GM11168 (cell line): ENCODE measurements around the gene NAV1.
"Not testable (repeated sequence)": the region's sequence is repeated elsewhere in the genome, so short reads cannot be mapped to it uniquely, and the experiment has no call there.

Source experiments
- in situ Hi-C: fragments of 300-500 bp; cut with MboI; formaldehyde crosslinking; loops from one replicate; pipeline ENCODE4 v1.12.0; 2022; ENCODE audit warnings: low sequenced_read_pairs; ENCODE audit not compliant: unreplicated experiment

NAV1 gene

DNA sequence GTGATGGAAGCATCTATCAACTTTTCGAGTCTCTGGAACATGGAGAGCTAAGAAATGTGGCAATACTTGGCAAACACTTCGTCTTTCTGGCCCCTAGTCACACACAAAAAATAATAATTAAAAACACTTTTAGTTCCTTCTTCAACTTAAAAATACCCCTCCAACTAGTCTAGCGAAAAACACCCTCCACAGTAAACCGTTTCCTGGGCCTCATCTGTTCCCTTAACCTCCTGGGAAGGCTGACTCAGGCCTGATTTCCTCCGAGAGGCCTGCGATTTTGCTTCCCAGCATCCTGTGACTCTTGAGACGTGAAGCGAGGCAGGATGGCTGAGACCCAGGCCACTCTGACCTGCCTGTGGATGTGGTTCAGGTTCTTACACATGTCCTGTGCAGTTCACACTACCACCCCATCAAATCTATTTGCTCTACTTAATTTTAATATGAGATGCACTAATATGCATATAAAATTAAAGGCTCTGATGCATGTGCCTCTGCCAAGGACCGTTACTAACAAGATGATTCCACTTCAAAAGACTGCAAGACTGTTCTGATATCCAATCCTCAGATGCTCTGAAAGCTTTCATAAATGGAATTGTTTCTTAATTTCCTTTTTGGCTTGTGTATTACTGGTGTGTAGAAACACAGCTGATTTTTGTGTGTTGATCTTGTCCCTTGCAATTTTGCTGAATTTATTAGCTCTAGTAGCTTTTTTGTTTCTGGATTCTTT lies 3.5 kb downstream of the NAV1 start:
- in situ Hi-C loops: no loop called here

DNA sequence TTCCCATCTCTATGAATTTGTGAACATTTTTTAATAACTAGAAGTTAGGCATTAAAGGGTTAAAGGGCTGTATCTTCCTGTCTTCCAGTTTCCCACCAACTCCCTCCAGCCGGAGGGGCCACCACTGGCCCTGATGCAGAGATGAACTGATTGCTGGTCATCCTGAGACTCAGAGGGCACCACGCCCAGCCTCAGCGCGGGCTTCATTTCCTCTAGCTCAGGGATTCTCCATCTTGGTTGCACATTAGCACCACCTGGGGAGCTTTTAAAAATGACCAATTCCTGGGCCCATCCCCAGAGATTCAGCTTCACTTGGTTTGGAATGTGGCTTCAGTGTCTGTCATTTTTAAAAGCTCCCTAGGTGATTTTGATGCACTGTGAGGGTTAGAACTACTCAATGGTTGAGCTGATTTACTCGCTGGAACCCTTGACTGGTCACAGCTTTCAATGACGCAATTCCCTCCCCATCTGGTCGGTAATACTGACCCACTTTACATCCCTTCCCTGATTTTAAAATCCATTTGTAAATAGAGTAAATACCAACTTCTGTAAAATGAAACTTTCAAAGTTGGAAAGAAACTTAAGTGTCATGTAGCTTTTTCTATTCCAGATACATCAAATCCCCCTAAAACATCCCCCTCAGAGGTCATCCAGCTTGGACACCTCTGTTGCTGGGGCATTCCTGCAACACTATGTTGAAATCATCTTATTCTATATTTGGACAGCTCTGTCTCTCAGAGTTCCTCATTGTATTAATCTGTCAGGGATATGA lies 5.1 kb downstream of the NAV1 start:
- in situ Hi-C loops: no loop called here

DNA sequence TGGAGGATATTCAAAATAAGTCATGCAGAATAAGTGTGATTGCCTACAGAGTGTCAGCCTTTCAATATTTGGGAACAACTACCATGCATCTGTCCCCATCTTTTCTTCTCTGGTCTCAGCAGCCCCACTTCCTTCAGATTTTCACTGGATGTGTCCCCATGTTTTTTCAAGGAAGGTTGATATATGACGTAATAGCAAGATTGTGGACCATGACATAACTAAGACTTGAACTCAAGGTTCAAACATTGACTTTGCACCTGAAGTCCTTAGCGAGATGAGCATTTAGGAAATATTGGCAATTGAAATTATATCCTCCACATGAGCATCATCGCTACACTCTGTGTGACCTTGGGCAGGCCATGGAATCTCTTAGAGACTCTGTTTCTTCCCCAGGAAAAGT lies 5.8 kb downstream of the NAV1 start:
- in situ Hi-C loops: no loop called here

DNA sequence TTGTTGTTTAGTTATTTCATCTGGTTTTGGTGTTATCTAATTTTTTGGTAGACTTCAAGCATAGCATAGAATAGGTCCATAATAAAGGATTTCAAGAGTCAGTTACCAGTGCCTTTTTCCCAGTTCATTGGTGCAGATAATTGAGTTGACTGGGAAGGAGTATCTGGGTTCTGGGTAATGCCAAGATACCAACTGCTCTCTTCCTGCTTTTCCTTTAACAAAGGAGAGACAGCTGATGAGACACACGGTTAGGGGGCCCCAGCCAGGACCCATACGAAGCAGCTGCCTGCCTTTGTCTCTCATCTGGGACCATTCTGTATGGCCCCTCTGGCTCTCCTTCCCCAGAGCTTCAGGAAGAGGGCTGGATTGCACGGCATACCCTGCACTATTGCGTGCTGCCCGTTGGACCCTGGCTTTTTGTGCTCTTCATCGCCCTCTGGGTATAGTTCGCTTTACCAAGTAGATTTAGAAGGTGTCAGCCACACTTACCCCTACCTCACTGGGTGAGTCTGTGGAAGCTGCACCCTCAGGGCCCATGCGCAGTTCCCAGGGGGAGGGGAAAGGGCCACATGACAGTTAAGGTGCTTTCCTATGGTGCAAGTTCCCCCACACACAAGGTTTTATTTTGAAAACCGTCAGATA lies 7.0 kb downstream of the NAV1 start:
- in situ Hi-C loops: no loop called here

DNA sequence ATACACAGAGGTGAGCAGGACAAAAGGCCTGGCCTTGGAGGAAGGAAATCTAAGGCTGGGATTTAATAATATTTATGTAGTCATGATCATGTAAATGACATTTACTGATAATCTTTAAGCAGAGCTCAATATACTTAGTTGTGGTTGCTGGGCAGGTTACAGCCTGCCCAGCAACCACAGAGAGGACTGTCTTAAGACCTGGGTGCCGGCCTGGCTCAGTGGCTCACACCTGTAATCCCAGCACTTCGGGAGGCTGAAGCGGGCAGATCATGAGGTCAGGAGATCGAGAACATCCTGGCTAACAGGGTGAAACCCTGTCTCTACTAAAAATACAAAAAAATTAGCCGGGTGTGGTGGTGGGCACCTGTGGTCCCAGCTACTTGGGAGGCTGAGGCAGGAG lies 10.6 kb downstream of the NAV1 start:
- in situ Hi-C loops: not testable (repeated sequence)

DNA sequence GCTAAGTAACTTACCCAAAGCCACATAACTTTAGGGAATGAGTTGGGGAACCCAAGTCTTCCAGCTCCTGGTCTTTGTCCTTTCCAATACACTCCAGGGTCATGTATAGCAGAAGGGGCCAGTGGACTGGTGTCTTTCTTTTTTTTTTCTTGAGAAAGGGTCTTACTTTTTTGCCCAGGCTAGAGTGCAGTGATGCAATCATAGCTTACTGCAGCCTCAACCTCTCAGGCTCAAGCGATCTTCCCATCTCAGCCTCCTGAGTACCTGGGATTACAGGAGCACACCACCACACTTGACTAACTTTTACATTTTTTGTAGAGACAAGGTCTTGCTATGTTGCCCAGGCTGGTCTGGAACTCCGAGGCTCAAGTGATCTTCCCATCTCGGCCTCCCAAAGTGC lies 12.2 kb downstream of the NAV1 start:
- in situ Hi-C loops: loop anchor here (10.0 kb wide), 1 partner anchor 154 kb away; no protein-coding TSS in a partner anchor

DNA sequence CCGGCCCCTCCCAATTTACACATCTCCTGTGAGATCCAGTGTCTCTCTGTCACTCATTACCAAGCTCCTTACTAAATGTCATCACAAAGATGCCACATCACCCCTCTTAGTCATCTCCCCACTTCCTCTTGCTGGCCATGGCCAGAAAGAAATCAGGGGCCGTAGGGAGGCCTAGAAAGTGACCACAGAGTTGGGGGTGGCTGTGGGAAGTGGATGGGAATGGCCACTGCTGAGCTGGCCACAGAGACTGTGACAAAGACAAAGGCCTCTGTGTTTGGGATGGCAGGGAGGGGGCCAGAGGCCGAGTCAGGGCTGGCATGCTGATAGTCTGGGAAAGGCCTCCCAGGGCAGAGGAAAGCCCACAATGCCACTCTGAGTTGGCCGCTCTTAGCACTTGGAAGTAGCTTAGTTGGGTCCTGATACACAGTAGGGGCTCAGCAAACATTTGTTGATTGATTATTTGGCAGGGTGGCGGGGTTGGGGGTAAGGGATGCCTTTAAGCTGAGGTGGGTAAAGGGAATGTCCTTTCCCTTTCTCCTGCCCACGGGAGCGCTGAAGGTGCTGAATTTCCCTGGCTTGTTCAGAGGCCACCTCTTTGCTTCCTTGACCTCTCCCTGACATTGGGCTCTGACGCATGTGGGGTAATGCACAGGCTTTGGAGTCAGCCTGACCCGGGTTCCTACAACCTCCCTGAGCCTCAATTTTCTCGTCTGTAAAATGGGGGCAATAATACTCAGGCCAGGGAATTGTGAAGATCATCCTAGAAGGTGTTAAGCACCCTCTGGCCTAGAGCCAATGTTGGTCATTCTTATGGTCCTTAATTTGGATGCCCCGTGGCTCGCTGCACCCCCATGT lies 13.2 kb downstream of the NAV1 start:
- in situ Hi-C loops: loop anchor here (10.0 kb wide), 1 partner anchor 153 kb away; no protein-coding TSS in a partner anchor

DNA sequence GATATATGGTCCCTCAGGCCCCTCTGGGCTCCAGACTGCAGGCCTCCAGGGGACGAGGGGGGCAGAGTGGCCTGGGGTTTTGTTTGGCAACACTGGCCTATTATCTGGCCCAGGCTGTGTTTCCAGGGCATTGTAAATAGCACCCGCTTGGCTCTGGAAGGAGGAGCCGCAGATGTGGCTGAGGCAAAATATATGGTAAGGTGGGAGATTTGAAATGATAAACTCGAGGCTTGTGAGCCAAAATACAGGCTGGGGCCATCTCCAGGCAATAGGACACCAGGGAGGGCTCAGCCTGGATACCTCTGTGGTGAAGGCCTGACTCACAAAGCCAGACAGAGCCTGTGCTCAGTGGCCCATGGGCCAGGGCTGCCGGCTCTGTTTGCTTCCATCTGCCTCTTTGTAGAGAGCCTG lies 14.0 kb downstream of the NAV1 start:
- in situ Hi-C loops: loop anchor here (10.0 kb wide), 1 partner anchor 152 kb away; no protein-coding TSS in a partner anchor

DNA sequence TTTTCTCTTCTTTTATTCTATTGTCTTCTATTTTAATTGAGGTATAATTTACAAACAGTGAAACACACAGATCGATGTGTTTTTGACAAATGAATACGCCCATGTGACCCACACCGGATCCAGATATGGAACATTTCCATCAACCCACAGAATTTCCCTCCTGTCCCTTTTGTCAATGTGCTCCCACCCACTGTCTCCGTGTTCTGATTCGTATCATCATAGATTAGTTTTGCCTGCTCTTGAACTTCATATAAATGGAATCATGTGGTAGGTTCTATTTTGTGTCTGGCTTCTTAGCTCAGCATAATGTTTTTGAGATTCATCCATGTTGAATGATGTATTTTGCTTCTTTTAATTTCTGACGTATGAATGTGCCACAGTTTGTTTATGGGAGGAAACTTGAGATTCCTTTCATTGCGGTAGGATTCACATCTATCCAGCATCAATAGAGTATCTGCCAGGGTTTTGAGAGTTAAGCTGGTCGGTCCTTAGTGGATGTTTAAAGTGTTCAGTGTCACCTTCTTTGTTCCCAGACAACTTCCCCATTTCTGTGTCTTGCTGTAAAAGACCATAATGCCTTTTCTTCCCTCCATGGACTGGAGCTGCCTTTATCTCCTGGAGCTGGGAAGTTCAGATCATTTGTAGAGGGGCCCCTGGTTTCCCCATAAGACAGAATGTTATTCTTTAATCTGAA lies 14.7 kb downstream of the NAV1 start:
- in situ Hi-C loops: loop anchor here (10.0 kb wide), 1 partner anchor 151 kb away; no protein-coding TSS in a partner anchor

DNA sequence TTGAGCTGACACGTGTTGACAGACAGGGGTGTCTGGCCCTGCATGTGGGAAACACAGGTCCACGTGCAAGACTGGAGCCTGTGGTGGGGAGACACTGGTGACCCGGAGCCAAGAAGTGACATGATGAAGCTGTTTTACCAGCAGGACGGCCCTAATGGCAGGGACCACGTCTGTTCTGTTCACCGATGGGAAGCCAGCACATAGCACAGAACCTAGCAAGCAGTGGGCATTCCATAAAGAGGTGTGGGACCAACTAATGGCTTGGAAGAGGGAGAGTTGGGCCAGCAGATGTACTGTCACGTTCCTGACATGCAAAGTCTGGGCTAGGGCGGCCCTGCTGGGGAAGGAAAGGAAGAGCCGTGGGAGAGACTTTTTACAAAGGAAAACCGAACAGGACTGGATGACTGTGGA lies 15.3 kb downstream of the NAV1 start:
- in situ Hi-C loops: loop anchor here (10.0 kb wide), 1 partner anchor 151 kb away; no protein-coding TSS in a partner anchor

DNA sequence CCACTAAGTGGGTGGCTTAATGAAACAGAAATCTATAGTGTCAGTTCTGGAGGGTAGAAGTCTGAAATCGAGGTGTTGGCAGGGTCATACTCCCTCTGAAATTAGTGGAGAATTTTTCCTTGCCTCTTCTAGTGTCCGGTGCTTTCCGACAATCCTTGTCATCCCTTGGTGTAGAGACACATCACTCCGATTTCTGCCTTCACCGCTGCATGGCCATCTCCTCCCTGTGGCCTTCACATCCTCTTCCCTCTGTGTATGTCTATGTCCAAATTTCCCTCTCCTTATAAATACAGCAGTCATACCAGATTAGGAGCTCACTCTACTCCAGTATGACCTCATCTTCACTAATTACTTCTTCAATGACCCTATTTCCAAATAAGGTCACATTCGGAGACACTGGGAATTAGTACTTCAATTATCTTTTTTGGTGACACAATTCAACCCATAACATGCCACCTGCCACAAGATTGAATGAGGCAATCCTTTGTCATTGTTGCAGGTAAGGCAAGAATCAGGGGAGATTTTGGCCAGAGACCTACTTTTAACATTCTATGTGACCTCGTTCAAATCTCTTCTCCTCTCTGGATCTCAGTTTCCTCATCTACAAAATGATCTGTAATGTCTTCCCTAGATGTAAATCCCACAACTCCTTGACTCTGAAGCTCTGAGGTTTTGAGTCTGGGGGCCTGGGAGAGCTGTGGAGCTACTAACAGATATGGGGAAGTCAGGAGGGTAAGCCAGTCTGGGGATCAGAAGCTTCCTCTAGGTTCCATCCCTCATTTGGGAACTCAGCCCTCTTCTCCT lies 16.1 kb downstream of the NAV1 start:
- in situ Hi-C loops: loop anchor here (10.0 kb wide), 1 partner anchor 150 kb away; no protein-coding TSS in a partner anchor

DNA sequence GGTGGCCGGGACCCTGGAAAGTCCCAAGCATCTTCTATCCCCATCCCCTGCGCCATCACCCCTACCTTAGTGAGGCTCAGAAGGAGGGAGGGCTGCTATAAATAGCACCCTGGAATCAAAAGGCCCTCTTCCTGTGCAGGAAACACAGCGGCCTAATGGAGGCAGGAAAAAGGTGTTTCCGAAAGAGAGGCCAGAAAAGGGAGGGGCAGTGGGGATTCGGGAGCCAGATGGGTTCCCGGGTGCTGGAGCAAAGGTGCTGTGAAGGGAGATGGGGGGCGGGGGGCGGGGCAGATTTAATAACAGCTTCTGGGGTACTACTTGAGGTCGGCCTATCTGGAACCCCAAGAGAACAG lies 16.6 kb downstream of the NAV1 start:
- in situ Hi-C loops: loop anchor here (10.0 kb wide), 1 partner anchor 149 kb away; no protein-coding TSS in a partner anchor

DNA sequence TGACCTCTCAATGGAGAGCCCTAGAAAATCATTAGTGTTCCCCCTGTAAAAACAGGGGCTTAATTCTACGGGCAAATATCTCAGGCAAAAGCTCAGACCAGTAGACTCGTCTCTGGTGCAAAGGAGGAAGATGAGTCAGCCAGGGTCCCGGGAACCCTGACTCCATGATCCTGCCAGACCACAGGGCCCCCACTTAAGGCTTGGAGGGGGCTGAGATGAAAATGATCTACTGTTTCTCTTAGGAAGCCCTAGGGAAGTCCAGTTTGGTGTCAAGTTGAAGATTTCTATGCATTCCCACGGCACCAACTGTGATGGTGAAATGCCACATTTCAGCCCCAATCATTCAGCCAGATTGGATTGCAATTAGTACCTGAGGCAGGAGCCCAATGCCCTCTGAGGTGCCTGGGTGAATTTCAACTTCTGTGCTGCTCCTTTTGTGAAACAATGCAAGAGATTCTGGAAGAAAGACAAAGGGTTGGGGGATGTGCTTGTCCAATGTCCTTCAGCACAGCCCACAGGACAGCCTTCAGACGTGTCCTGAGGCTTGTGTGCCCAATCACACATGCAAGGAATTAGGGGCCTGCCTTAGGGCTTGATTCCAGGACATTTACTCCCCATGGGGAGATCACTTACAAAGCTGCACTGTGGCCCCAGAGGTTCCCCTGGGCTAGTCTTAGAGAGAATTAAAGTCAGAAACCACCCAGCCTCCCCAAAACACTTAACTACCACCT lies 18.1 kb downstream of the NAV1 start:
- in situ Hi-C loops: loop anchor here (10.0 kb wide), 1 partner anchor 148 kb away; no protein-coding TSS in a partner anchor

DNA sequence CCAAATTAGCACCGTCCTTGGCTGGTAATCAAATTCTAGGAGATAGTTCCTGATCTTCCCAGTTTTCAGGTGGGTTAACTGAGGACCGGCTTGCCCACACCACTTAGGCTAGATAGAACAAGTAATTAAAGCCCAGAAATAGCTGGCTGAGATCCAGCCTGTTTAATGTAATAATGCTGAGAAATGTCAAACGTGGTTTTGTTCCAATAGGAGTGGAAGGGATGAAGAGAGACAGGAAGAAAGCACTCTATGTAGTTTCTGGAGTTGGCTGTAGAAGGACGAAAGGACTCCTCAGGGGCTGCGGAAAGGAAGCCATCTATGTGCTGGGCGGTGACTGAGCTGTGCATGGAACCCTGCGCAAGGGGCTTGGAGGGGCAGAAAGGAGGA lies 18.6 kb downstream of the NAV1 start:
- in situ Hi-C loops: loop anchor here (10.0 kb wide), 1 partner anchor 147 kb away; no protein-coding TSS in a partner anchor

DNA sequence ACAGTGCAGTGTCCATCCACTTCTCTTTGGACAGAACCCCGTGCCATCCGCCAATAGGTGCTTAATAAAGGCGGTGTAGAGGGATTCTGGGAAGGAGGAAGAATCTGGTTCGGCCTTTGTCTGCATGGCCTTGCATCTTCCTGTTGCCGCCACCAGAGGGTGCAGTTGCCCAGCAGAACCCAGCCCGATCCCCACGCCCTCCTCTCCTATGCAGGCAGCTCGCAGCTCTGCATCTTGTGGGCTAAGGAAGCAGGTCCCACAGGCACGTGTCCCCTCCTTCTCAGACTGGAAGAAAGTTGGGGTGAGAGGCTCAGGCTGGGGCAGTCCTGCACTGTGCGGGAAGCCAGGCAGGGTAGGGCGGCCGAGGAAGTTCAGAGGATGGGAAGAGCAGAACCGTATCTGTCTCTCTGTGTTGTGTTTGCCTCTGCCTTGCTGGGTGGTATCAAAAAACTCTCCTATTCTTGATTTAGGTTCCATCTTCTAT lies 20.8 kb downstream of the NAV1 start:
- in situ Hi-C loops: loop anchor here (10.0 kb wide), 2 partner anchors 145 to 245 kb away; no protein-coding TSS in a partner anchor

DNA sequence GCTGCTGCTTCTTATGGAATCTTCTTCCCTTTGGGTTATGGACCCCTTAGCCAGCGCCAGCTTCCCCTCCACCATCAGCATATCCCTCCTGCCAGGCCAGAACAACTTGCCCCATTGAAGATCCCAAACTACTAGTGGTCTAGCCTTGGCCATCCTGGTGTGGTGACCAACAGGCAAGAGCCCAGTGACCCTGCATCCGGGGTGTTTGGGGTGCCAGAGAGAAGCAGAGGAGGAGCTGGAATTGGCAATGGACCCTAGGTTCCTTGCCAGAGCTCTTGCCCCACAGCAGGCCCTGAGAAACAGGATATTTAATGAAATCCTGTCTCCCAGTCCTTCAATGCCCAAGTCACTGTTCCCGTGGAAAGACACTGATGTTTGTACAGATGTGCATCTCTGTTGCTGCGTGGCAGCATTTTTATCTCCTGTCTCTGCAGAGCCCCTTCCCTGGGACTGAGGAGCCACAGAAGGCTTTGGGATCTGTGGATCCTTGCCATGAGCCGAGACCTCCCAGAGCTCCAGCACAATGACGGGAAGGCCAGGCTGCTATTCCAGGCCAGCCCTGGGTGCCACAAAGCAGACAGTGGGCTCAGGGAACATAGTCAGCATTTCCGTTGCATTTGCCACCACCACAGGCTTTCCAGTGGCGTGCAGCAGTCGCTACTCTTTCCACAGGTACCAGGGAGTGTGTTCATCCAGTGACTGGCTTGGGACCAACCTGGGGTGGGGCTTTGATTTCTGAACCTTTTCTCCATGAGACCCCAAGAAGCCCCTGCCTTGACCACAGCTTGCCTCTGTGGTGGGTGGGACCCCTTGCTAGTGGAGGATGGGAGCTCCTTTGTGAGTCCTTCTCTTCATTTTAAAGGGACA lies 21.6 kb downstream of the NAV1 start:
- in situ Hi-C loops: loop anchor here (10.0 kb wide), 1 partner anchor 244 kb away; no protein-coding TSS in a partner anchor

DNA sequence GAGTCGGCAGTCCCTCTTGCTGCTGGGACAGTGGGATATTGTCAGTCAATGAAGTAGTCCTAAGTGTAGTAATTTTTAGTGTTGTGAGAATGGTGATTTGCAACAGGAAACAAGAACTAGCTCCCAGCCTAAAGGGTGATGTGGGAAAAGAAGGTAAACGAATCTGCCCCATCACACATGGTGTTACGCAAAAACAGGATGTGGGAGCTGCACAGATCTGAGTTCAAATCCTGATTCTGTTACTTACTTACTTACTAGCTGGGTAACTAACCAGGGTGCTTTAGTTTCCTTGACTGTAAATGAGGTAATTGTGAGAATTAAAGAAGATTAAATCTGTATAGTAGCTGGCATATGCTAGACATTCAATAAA lies 22.3 kb downstream of the NAV1 start:
- in situ Hi-C loops: loop anchor here (10.0 kb wide), 1 partner anchor 244 kb away; no protein-coding TSS in a partner anchor
